Posterior vena cava (tissue), 2 donors: ENCODE results near the gene ECHDC3. TPM values are rescaled to one million over a fixed set of nuclear protein-coding genes. Genes with fewer than 3 reads are reported as not detected.

Source experiments
- DNase-seq: peaks from one replicate; pipeline ENCODE4 v3.0.0-alpha.2; 2020; ENCODE audit warnings: low spot score
- intact Hi-C, 2 donors: fragments of 100-400 bp; cut with DNase I; formaldehyde crosslinking; loops; one replicate each; pipeline versions ENCODE4 v1.14.1 to v1.14.2; 2022 to 2023
- total RNA-seq, 2 donors: library from RNA; stranded (reverse); fragmentation: NEBNext Ultra II Directional; extraction: Animal tissue kit (Norgen Biotek cat#: 25700); gene quantifications; one replicate each; pipeline ENCODE4 v1.2.1, GENCODE V29; 2021
- donor health status: DM: yes; HTN: yes; CAD: no.
- donor health status: DM: yes; HTN: yes; CAD: no.

The ECHDC3 gene
- total RNA-seq, 2 donors from 2014 or later: 7.7 to 8.1 TPM

GRCh38 chr10:11797281-11797680 lies 55.1 kb downstream of the ECHDC3 start:
- DNase-seq: no peak
- intact Hi-C loops: no loop called here

DNA sequence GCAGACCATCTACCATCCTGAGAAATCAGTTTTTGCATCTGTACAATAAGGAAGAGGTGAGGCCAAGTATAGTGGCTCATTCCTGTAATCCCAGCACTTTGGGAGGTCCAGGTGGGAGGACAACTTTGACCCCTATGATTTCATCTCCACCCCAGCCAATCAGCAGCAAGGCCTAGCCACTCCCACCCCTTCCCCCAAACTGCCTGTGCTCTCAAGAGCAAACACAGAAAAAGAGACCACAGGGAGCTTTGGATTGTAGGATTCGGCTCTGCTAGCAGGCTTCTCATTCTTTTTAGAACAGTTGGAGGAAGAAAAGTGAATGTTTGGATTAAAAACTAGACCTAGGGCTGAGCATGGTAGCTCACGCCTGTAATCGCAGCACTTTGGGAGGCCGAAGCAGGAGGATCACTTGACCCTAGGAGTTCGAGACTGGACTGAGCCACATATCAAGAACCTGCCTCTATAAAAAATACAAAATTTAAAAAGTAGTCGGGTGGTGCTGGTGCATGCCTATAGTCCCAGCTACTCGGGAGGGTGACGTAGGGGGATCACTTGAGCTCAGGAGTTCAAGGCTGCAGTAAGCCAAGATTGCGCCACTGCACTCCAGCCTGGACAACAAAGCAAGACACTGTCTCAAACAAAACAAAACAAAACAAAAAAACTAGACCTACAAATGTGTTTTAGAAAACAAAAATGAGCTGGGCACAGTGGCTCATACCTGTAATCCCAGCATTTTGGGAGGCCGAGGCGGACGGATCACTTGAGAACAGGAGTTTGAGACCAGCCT lies 55.9 kb downstream of the ECHDC3 start:
- intact Hi-C loops: no loop called here
- DNase-seq: no peak

DNA sequence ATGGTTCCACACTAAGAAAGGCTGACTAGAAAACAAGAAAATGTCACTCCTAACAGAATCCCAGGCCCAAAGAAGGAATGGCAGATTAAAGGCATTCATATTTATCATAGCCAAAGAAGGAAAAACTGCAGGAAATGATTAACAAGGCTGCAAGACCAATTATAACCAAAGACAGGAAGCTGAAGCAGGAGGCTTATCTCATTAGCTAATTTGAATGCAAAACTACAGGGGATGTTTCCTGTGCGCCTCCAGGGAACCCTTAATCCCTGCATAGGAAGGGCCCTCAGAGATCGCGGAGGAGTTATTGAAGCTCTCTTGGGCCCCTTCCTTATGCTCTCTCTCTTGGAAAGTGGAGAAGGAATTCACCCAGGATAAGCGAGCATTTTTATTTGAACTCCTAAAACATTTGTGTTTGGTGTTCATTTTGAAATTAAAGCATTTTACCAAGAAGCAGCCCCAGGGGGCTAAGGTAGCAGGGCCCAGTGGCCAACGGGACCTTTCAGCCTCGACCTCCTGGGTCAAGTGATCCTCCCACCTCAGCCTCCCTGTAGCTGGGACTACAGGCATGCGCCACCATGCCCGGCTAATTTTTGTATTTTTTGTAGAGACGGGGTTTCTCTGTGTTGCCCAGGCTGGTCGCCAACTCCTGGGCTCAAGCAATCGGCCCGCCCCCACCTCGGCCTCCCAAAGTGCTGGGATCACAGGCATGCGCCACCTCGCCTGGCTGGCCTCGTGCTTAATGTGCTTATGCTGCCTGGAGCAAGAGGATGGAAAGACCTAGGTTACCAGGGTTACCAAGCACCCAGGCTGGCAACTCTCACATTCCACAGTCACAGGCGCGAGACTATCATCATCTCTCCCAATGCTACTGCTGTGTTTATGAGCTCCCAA lies 56.9 kb downstream of the ECHDC3 start:
- DNase-seq: no peak
- intact Hi-C loops: no loop called here

- DNase-seq: no peak
- intact Hi-C loops: no loop called here
Observed at GRCh38 chr10:11799736-11800080, 57.5 kb downstream of the ECHDC3 start.

- no peak for DNase-seq
- intact Hi-C loops: no loop called here
Observed at GRCh38 chr10:11804336-11804735, 62.2 kb downstream of the ECHDC3 start.

GRCh38 chr10:11805792-11806191 lies 63.6 kb downstream of the ECHDC3 start:
- intact Hi-C loops: no loop called here
- DNase-seq: no peak

DNA sequence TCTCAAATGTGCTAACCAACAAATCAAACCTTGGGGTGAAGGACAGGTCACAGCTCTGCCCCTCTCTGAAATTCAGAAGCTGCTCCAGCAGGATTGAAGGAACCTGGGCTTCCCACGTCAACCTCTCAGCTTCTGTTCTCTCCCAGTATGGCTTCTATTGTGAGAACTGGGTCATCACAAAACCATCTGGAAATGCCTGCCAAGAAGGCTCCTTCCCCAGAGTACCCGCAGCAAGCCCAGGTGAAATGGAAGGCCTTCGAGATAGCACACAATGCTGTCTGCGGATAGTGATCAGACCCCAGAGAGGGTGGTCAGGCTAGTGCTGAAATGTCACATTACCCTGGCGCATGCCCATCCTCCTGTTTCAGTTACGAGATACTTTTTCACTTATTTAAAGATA lies 64.5 kb downstream of the ECHDC3 start:
- DNase-seq: no peak
- intact Hi-C loops: no loop called here

DNA sequence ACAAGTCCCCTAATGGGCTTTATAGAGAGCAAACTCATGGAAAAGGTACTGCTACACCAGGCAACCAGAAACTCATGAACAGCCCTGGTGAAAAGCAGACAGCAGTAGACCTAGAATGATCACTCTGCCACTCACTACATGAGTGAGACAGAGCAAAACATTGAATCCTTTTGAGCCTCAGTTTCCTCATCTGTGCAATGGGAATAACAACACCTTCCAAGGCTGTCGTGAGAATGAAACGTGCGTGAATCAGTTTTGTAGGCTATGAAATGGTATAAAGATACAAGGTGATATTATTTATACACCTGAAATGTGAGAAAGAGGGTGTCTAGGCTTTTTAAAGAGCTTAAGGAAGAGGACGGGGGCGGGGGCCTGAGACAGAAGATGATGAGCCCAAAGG lies 66.6 kb downstream of the ECHDC3 start:
- no peak for DNase-seq
- intact Hi-C loops: no loop called here

- intact Hi-C loops: no loop called here
- DNase-seq: no peak
Observed at GRCh38 chr10:11810313-11810766, 68.2 kb downstream of the ECHDC3 start.

- intact Hi-C loops: no loop called here
- DNase-seq: no peak
Observed at GRCh38 chr10:11810973-11811372, 68.8 kb downstream of the ECHDC3 start.

DNA sequence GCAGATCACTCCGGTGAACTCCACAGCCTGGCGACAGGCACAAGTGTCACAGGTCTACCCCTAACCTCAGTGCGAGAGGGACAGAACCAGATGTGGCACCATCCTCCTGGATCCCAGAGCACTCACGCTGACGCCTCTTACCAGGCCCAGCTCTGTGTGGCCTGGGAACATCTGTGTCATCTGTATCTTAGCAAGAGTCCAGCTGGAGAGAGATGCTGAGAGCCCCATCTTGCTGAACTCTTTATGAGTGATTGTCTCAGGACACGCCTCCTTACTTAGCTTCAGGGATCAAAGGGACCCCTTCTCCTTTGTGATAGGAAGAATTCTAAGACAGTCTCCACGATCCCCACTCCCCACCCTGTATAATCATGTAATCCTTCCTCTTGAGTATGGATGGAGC lies 71.0 kb downstream of the ECHDC3 start:
- intact Hi-C loops: no loop called here
- DNase-seq: no peak

Other genes with a start within 250 kb of the ECHDC3 start
- 10 to 100 TPM; 11.2 to 18.4 TPM for gene USP6NL, start 130.7 kb upstream of the ECHDC3 start, total RNA-seq
- gene PROSER2, start 81.0 kb downstream of the ECHDC3 start, total RNA-seq: 1 to 10 TPM; 1.6 to 2.0 TPM